NB4 (cell line): ENCODE results near the gene TRAPPC10.

ENCODE experiments used
- POLR2A ChIP-seq: IDR thresholded peaks from 2 replicates; pipeline ENCODE4 v1.6.1; 2011; ENCODE audit warnings: mild to moderate bottlenecking; ENCODE audit not compliant: insufficient read length; ENCODE audit errors: extremely low read depth
- TF ChIP-seq, protein P1 (sequence below): IDR thresholded peaks from one replicate; pipeline ENCODE4 v1.5.1; 2012; ENCODE audit warnings: low read depth, low read length

GRCh38 chr21:43995521-43996105 is 16.5 kb upstream of the TRAPPC10 start:
- TF ChIP-seq, protein P1, sequence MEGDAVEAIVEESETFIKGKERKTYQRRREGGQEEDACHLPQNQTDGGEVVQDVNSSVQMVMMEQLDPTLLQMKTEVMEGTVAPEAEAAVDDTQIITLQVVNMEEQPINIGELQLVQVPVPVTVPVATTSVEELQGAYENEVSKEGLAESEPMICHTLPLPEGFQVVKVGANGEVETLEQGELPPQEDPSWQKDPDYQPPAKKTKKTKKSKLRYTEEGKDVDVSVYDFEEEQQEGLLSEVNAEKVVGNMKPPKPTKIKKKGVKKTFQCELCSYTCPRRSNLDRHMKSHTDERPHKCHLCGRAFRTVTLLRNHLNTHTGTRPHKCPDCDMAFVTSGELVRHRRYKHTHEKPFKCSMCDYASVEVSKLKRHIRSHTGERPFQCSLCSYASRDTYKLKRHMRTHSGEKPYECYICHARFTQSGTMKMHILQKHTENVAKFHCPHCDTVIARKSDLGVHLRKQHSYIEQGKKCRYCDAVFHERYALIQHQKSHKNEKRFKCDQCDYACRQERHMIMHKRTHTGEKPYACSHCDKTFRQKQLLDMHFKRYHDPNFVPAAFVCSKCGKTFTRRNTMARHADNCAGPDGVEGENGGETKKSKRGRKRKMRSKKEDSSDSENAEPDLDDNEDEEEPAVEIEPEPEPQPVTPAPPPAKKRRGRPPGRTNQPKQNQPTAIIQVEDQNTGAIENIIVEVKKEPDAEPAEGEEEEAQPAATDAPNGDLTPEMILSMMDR = no peak
- TF ChIP-seq POLR2A = no peak
